Measurements from ENCODE around the gene METTL24.

Gene METTL24

DNA sequence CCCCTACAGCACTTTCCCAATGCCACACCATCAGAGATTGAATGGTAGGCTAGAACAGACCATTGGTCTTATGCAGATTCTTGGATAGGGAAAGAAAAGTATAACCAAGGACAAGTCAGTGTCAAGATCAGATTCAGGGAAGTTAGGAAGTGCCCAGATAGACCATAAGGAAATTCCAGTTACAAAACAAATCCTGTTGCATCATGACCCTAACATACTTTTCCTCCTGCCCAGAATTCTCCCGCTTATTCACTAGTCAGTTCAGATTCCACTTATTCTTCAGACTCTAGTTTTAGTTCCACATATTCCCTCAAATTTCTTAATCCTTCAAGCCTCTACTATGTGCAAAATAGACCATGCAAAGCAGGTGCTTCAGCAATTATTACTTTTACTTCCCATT, 20.7 kb downstream of the METTL24 start:
- no peak overlapping the region for H3K27ac ChIP-seq
- no peak overlapping the region for H3K4me3 ChIP-seq (ENCODE audit: low read depth in 1 of 2, low read length in 1 of 2)
- peaks cover 0 to 2% of the 10 kb centered on the region in 2 experiments for H3K4me1 ChIP-seq (ENCODE audit: control insufficient read depth in 1 of 2, insufficient read depth in 1 of 2, low read depth in 1 of 2, low read length in 1 of 2)
- no peaks in the 10 kb centered on the region for H3K9me3 ChIP-seq
- no peaks in the 10 kb centered on the region for H3K36me3 ChIP-seq
- peaks cover 37% of the 10 kb centered on the region for H3K27me3 ChIP-seq
- TF ChIP-seq, protein P1, sequence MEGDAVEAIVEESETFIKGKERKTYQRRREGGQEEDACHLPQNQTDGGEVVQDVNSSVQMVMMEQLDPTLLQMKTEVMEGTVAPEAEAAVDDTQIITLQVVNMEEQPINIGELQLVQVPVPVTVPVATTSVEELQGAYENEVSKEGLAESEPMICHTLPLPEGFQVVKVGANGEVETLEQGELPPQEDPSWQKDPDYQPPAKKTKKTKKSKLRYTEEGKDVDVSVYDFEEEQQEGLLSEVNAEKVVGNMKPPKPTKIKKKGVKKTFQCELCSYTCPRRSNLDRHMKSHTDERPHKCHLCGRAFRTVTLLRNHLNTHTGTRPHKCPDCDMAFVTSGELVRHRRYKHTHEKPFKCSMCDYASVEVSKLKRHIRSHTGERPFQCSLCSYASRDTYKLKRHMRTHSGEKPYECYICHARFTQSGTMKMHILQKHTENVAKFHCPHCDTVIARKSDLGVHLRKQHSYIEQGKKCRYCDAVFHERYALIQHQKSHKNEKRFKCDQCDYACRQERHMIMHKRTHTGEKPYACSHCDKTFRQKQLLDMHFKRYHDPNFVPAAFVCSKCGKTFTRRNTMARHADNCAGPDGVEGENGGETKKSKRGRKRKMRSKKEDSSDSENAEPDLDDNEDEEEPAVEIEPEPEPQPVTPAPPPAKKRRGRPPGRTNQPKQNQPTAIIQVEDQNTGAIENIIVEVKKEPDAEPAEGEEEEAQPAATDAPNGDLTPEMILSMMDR (IDR thresholded peaks at IDR 0.05), result no peak

DNA sequence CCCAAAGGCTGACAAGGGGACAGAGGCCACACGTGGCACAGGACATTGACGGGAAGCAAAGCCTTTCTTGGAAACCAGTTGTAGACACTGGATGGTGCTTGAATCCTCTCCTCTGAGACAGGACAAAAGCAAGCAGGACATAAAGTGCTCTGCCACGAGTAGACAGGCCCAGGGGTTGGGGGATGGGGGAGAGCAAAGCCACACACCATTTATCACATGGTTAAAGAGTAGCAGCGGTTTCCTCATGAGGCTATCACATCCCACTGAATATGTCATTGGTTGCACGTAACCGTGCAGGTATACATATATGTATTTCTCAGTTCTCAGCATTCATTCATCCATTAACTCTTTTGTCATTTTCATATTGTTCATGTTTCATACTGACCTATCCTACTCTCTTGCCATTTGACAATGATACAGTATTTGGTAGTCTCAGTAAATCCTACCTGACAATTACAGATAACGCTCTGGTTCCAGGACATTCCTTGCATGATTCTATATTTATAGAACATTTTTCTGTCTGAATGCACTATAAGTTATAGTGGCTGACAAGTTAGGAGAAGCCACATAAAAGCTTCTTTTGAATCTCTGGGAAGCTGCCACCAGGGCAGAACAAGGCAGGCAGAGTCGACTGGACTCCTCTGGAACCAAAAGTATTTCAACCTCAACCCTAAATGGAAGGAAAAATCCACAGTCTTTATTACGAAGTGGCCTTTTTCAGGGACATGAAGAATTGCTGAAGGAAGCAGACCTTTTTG, 23.5 kb downstream of the METTL24 start:
- Histone ChIP-seq H3K36me3 (no peaks in the 10 kb centered on the region), H3K9me3 (no peaks in the 10 kb centered on the region), H3K27ac (no peak overlapping the region), H3K27me3 (peaks cover 17% of the 10 kb centered on the region), H3K4me1 (ENCODE audit: control insufficient read depth in 1 of 2, insufficient read depth in 1 of 2, low read depth in 1 of 2, low read length in 1 of 2) (peaks cover 0 to 2% of the 10 kb centered on the region in 2 experiments), H3K4me3 (ENCODE audit: low read depth in 1 of 2, low read length in 1 of 2) (no peak overlapping the region)
- TF ChIP-seq, protein P1 (IDR thresholded peaks at IDR 0.05), result no peak

DNA sequence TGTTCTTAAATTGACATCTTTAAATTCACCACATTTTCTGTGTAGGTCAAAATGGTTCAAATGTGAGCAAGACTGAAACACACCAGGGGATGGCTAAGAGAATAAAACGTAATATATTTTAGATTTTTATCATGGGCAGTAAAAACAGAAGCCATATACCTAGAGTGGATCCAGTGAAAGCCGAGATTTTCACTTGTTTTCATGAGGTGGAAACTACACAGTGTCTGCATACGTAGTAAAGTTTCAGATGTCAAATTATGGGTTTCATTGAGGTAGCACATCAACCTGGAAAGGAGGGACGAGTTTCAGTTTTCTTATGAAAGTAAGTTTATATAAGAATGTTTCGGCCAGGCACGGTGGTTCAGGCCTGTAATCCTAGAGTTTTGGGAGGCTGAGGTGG, 25.9 kb downstream of the METTL24 start:
- no peak overlapping the region for H3K4me3 ChIP-seq (ENCODE audit: low read depth in 1 of 2, low read length in 1 of 2)
- peaks cover 0 to under 1% of the 10 kb centered on the region in 2 experiments for H3K4me1 ChIP-seq (ENCODE audit: control insufficient read depth in 1 of 2, insufficient read depth in 1 of 2, low read depth in 1 of 2, low read length in 1 of 2)
- H3K27ac ChIP-seq, result no peak overlapping the region
- no peaks in the 10 kb centered on the region for H3K27me3 ChIP-seq
- TF ChIP-seq, protein P1 (IDR thresholded peaks at IDR 0.05), result no peak
- H3K9me3 ChIP-seq, result no peaks in the 10 kb centered on the region
- H3K36me3 ChIP-seq, result no peaks in the 10 kb centered on the region

DNA sequence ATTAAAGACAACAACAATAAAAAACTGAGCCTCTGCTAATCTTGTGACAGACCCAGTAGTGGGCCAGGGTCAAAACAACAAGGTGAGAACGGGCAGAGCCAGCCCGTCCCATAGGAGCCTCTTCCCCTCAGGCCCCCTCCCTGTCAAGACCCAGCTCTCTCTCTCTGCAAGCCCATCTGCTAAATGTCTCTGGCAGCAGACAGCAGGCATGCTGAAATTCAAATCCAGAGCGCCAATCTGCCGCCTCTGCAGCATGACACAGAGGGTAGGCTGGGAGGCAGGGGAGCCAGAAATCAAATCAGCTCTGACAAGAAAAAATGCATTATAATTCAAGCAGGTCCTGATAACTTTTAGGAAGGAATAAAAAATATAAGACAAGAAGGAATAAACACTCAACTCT, 26.3 kb downstream of the METTL24 start:
- H3K4me1 ChIP-seq (ENCODE audit: control insufficient read depth in 1 of 2, insufficient read depth in 1 of 2, low read depth in 1 of 2, low read length in 1 of 2), result no peaks in the 10 kb centered on the region
- no peaks in the 10 kb centered on the region for H3K36me3 ChIP-seq
- no peaks in the 10 kb centered on the region for H3K27me3 ChIP-seq
- H3K9me3 ChIP-seq, result no peaks in the 10 kb centered on the region
- H3K27ac ChIP-seq, result no peak overlapping the region
- no peak overlapping the region for H3K4me3 ChIP-seq (ENCODE audit: low read depth in 1 of 2, low read length in 1 of 2)
- TF ChIP-seq, protein P1 (IDR thresholded peaks at IDR 0.05), result no peak

DNA sequence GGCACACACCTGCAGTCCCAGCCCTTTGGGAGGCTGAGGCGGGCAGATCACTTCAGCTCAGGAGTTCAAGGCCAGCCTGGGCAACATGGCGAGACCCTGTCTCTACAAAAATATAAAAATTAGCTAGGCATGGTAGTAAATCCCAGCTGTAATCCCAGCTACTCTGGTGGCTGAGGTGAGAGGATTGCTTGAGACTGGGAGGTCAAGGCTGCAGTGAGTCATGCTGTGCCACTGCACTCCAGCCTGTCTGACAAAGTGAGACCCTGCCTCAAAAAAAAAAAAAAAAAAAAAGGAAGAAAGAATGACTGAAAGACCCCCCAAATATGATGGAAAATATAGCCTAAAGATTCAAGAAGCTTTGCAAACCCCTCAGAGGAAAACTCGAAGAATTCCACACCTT, 26.8 kb downstream of the METTL24 start:
- H3K4me3 ChIP-seq (ENCODE audit: low read depth in 1 of 2, low read length in 1 of 2), result no peak overlapping the region
- TF ChIP-seq, protein P1 (IDR thresholded peaks at IDR 0.05), result no peak

More for the DNA sequence above, 26.8 kb downstream of the METTL24 start:
- Histone ChIP-seq H3K9me3 (no peaks in the 10 kb centered on the region), H3K36me3 (no peaks in the 10 kb centered on the region), H3K27me3 (no peaks in the 10 kb centered on the region), H3K27ac (no peak overlapping the region), H3K4me1 (ENCODE audit: control insufficient read depth in 1 of 2, insufficient read depth in 1 of 2, low read depth in 1 of 2, low read length in 1 of 2) (no peaks in the 10 kb centered on the region)
